DND-41 (cell line): ENCODE results near the gene GTPBP6.

Experiments
- ATAC-seq: fragments of 200-7000 bp; cut with Tn5 transposase; 3 replicates; pipeline ENCODE4 v1.9.1; 2021; ENCODE audit warnings: low read depth; ENCODE audit not compliant: insufficient read depth
- DNase-seq: peaks from one replicate; pipeline ENCODE4 v3.0.0-alpha.2; 2020
- H2AFZ ChIP-seq: 2 replicates; pipeline ENCODE4 v1.6.0; 2012; ENCODE audit warnings: low read depth, low read length
- H3K27ac ChIP-seq: 2 replicates; pipeline ENCODE4 v1.5.1; 2012; ENCODE audit warnings: low read length, inconsistent platforms
- H3K27me3 ChIP-seq: fragments of 200-600 bp; sonication (generic); 2 replicates; pipeline ENCODE4 v1.6.0; 2012; ENCODE audit warnings: low read length, mild to moderate bottlenecking, inconsistent platforms; ENCODE audit not compliant: insufficient read depth, poor library complexity
- H3K36me3 ChIP-seq: 2 replicates; pipeline ENCODE4 v1.5.1; 2012; ENCODE audit warnings: low read length, inconsistent platforms; ENCODE audit not compliant: insufficient read depth
- H3K4me1 ChIP-seq: 2 replicates; pipeline ENCODE4 v1.5.1; 2012; ENCODE audit warnings: mild to moderate bottlenecking, low read length; ENCODE audit not compliant: insufficient read depth
- H3K4me2 ChIP-seq: 2 replicates; pipeline ENCODE4 v1.6.0; 2012; ENCODE audit warnings: mild to moderate bottlenecking, moderate library complexity, low read length, inconsistent platforms; ENCODE audit not compliant: insufficient read depth
- H3K4me3 ChIP-seq, 2 experiments: fragments of 200-600 bp in 1 of 2; shearing (Covaris generic) in 1 of 2; 2 replicates each; pipeline ENCODE4 v1.5.1; 2012 to 2016; ENCODE audit warnings: inconsistent platforms in 2 of 2, low read length in 2 of 2, mild to moderate bottlenecking in 2 of 2, low read depth in 1 of 2, moderate library complexity in 1 of 2
- H3K79me2 ChIP-seq: 2 replicates; pipeline ENCODE4 v1.6.0; 2012; ENCODE audit warnings: low read length, inconsistent platforms; ENCODE audit not compliant: insufficient read depth
- H3K9ac ChIP-seq: 2 replicates; pipeline ENCODE4 v1.6.0; 2012; ENCODE audit warnings: low read depth, mild to moderate bottlenecking, inconsistent platforms, low read length, moderate library complexity
- H3K9me3 ChIP-seq: 2 replicates; pipeline ENCODE4 v1.5.1; 2012; ENCODE audit warnings: low read length, moderate library complexity, mild to moderate bottlenecking, inconsistent platforms; ENCODE audit not compliant: insufficient read depth, severe bottlenecking
- H4K20me1 ChIP-seq: 2 replicates; pipeline ENCODE4 v1.6.0; 2012; ENCODE audit warnings: low read length; ENCODE audit not compliant: insufficient read depth
- EZH2 ChIP-seq: IDR thresholded peaks from 3 replicates; pipeline ENCODE4 v1.6.1; 2012; ENCODE audit warnings: borderline replicate concordance, low read depth, mild to moderate bottlenecking, moderate library complexity, low read length, inconsistent platforms; ENCODE audit not compliant: severe bottlenecking
- TF ChIP-seq, protein P1 (sequence below): IDR thresholded peaks from 2 replicates; pipeline ENCODE4 v1.5.1; 2012; ENCODE audit warnings: borderline replicate concordance, low read length, moderate library complexity, mild to moderate bottlenecking; ENCODE audit not compliant: poor library complexity, severe bottlenecking; ENCODE audit errors: extremely low read depth

GTPBP6 gene

DNA sequence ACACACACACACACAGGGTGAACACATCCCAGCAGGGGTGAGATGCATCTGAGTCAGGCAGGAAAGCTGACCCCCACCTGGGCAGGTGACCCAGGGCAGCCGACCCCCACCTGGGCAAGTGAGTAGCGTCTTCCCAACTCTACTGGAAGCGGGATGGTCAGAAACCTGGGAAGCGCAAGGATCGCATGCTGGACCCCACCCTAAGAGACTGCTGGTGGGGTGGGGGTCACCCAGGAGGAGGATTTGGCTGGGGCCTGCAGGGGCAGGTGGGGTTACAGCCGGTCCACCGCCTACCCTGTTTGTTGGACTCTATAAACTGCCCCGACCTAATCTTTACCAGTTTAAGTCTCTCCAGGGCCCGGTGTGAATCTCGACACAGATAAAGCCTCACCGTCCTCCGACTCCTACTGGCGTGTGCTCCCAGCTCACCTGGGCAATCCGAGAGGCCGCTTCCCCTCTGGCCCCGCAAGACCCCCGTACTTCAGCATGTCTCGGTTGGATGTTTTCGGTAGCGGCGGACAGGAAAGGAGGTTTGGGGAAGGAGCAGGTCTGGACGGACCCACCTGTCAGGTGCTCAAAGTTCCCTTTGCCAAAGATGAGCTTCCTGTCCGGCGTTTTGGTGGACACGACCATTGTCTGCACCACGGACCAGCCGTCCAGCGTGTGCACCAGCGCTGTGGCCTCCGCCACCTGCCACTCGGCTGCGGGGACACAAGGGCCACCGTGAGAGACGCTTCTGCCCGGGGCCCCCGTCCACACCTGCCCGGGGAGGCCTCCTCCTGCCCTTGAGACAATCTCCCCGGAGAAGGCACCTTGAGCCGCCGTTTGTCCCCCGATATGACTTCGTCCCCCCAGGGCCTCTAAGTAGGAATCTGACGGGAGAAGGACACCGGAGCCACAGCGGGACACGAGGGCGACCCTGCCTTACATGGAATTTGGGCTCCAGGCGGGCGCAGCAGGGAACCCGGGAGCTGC lies 2.0 kb downstream of the GTPBP6 start:
- H3K36me3 ChIP-seq, result peaks cover 53% of the 10 kb centered on the region
- H2AFZ ChIP-seq, result no peak overlapping the region
- H3K9me3 ChIP-seq, result no peaks in the 10 kb centered on the region
- H3K27ac ChIP-seq, result no peak overlapping the region
- no peak for ATAC-seq
- H3K4me1 ChIP-seq, result peaks cover 33% of the 10 kb centered on the region
- no peak for TF ChIP-seq EZH2
- TF ChIP-seq, protein P1, sequence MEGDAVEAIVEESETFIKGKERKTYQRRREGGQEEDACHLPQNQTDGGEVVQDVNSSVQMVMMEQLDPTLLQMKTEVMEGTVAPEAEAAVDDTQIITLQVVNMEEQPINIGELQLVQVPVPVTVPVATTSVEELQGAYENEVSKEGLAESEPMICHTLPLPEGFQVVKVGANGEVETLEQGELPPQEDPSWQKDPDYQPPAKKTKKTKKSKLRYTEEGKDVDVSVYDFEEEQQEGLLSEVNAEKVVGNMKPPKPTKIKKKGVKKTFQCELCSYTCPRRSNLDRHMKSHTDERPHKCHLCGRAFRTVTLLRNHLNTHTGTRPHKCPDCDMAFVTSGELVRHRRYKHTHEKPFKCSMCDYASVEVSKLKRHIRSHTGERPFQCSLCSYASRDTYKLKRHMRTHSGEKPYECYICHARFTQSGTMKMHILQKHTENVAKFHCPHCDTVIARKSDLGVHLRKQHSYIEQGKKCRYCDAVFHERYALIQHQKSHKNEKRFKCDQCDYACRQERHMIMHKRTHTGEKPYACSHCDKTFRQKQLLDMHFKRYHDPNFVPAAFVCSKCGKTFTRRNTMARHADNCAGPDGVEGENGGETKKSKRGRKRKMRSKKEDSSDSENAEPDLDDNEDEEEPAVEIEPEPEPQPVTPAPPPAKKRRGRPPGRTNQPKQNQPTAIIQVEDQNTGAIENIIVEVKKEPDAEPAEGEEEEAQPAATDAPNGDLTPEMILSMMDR, result no peak
- H3K79me2 ChIP-seq, result peaks cover 36% of the 10 kb centered on the region
- H3K4me3 ChIP-seq, result peak overlapping the region in 1 of 2 experiments; percentile 38; a peak in 1 of 4 replicates
- H3K27me3 ChIP-seq, result no peaks in the 10 kb centered on the region
- H3K4me2 ChIP-seq, result peak overlapping the region; percentile 55
- no peak overlapping the region for H3K9ac ChIP-seq
- peaks cover 50% of the 10 kb centered on the region for H4K20me1 ChIP-seq
- DNase-seq, result no peak

DNA sequence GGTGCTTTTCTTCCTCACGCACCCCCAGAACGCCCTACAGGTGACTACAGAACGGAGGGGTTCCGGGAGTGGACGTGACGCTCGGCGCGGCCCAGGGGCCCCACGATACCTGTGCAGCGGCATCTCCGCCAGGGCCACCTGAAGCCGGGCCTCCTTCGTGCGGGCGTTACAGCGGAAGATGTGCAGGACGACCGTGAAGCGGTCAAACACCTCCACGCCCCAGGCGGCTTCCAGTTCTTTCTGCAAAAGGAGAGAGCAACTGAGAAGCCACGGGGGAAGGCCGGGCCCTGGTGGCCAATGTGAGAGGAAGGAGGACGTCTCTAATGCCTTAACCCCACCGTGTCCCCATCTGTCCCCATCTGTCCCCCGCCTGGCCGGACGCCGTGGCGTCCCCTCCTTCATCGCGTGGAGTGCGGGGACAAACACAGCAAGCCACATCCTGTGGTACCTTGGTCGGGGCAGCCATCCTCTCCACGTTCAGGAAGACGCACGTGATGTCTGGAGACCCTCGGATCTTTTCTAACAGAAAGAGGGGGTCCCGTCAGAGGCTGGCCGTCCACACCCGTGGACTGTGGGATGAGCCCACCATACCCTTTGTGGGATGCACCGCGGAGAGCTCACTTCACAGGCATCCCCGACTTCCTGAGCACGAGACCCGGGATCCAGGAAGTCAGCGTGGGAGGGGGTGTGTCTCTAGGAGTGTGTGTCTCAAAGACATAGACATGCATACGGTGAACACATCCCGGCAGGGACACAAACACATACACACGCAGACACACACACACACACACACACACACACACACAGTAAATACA lies 3.6 kb downstream of the GTPBP6 start:
- peaks cover 30% of the 10 kb centered on the region for H3K79me2 ChIP-seq
- ATAC-seq (no peak), DNase-seq (no peak)
- TF ChIP-seq, protein P1, result no peak
- no peak for TF ChIP-seq EZH2
- no peak overlapping the region for H3K9ac ChIP-seq
- no peak overlapping the region for H3K4me3 ChIP-seq
- H3K9me3 ChIP-seq, result no peaks in the 10 kb centered on the region
- peaks cover 23% of the 10 kb centered on the region for H3K4me1 ChIP-seq
- no peak overlapping the region for H3K27ac ChIP-seq
- H3K27me3 ChIP-seq, result no peaks in the 10 kb centered on the region
- H3K4me2 ChIP-seq, result no peak overlapping the region
- no peak overlapping the region for H2AFZ ChIP-seq
- H3K36me3 ChIP-seq, result peaks cover 65% of the 10 kb centered on the region
- H4K20me1 ChIP-seq, result peaks cover 45% of the 10 kb centered on the region

DNA sequence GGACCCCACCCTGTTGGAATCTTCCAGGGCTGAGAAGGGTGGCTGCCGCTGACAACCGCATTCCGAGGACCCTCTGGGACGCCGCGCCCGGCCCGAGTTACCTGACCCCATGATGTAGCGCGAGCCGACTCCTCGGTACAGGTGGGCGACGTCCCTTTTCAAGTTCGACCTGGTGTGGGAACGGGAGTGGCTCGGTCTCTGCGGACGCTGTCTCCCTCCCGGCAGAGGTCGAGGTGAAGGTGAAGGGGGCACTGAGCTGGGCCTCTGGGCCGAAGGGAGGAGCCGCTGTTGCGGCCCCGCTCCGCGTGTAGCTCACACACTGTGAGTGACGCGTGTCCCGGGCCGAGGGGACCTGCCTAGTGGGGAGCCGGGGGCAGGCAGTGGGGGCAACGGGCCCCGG lies 4.5 kb downstream of the GTPBP6 start:
- no peaks in the 10 kb centered on the region for H3K27me3 ChIP-seq
- H3K4me1 ChIP-seq, result peaks cover 19% of the 10 kb centered on the region
- peaks cover 21% of the 10 kb centered on the region for H3K79me2 ChIP-seq
- no peak overlapping the region for H3K4me2 ChIP-seq
- peaks cover 47% of the 10 kb centered on the region for H4K20me1 ChIP-seq
- H3K9ac ChIP-seq, result no peak overlapping the region
- ATAC-seq, result no peak
- TF ChIP-seq, protein P1, result no peak
- TF ChIP-seq EZH2, result no peak
- no peaks in the 10 kb centered on the region for H3K9me3 ChIP-seq
- no peak for DNase-seq
- H3K36me3 ChIP-seq, result peaks cover 66% of the 10 kb centered on the region
- H3K27ac ChIP-seq, result no peak overlapping the region
- H2AFZ ChIP-seq, result no peak overlapping the region
- no peak overlapping the region for H3K4me3 ChIP-seq
